GM12892 (cell line): ENCODE data around the gene ESRRB.

Experiments used
- POLR2AphosphoS5 ChIP-seq: IDR thresholded peaks from 2 replicates; pipeline ENCODE4 v1.6.1; 2011; ENCODE audit warnings: low read depth, low read length, control low read depth
- TAF1 ChIP-seq: IDR thresholded peaks from 2 replicates; pipeline ENCODE4 v1.6.1; 2011; ENCODE audit warnings: low read depth, mild to moderate bottlenecking, control low read depth, low read length, borderline replicate concordance

GRCh38 chr14:76422662-76423061 is 46.7 kb downstream of the ESRRB start:
- TF ChIP-seq TAF1 (no peak), POLR2AphosphoS5 (no peak)
